K562 (cell line): ENCODE data around the gene HSPH1. TPM values are rescaled to one million over a fixed set of nuclear protein-coding genes. Genes with fewer than 3 reads are reported as not detected.

Source experiments
- ATAC-seq: fragments of 200-7000 bp; cut with Tn5 transposase; 3 replicates; pipeline ENCODE4 v1.9.1; 2020; ENCODE audit warnings: moderate library complexity
- BruUV-seq: library from RNA; stranded (reverse); fragments of 400-500 nt; replicated peaks from 2 replicates; lab custom pipeline; 2021; lab: Mats Ljungman, UMichigan
- CTCF ChIA-PET: fragments of 300-600 bp; formaldehyde crosslinking; extraction: SDS; loops from one replicate; lab custom pipeline; 2021; ENCODE audit warnings: low intra/inter-chr PET ratio; lab: Yijun Ruan, JAX
- POLR2A ChIA-PET: fragments of 300-600, 350-650 bp; sonication (Branson Sonifier 250); formaldehyde crosslinking; extraction: SDS; loops from one replicate; lab custom pipeline; 2021; ENCODE audit warnings: antibody characterized with exemption, inconsistent platforms; lab: Yijun Ruan, JAX
- DNase-seq, 4 experiments: peaks; one replicate each; pipeline versions ENCODE4 v3.0.0 to v3.0.0-alpha.2; 2011 to 2018; ENCODE audit warnings: low spot score in 3 of 4, mixed read lengths in 3 of 4; ENCODE audit errors: extremely low read depth in 1 of 4
- FAIRE-seq: peaks from 2 replicates; lab custom pipeline; 2011; peaks lifted over from hg19 to GRCh38; lab: Jason Lieb, UNC
- H2AFZ ChIP-seq: 2 replicates; pipeline ENCODE4 v1.6.0; 2011; ENCODE audit warnings: low read depth, low read length, control low read depth, inconsistent platforms
- H3K27ac ChIP-seq: fragments of 200-600 bp; 3 replicates; pipeline ENCODE4 v1.8.0; 2011; ENCODE audit warnings: low read depth, mild to moderate bottlenecking, control low read depth, inconsistent platforms, low read length, moderate library complexity, mixed read lengths; ENCODE audit errors: extremely low read depth
- H3K27me3 ChIP-seq, 2 experiments: fragments of 300-600 bp in 1 of 2; 2 replicates in 1 of 2; 3 replicates in 1 of 2; pipeline versions ENCODE4 v1.6.0 to v1.8.0; 2011; ENCODE audit warnings: inconsistent platforms in 2 of 2, low read length in 2 of 2, mild to moderate bottlenecking in 1 of 2, mixed read lengths in 1 of 2, moderate library complexity in 1 of 2; ENCODE audit not compliant: control insufficient read depth in 2 of 2, insufficient read depth in 2 of 2
- H3K36me3 ChIP-seq: fragments of 300-600 bp; 3 replicates; pipeline ENCODE4 v1.8.0; 2011; ENCODE audit warnings: mild to moderate bottlenecking, low read length, inconsistent platforms; ENCODE audit not compliant: control insufficient read depth, insufficient read depth
- H3K4me1 ChIP-seq, 2 experiments: fragments of 200-600 bp in 1 of 2; replicated peaks in 1 of 2; 2 replicates in 1 of 2; 3 replicates in 1 of 2; pipeline versions ENCODE4 v1.5.1 to v1.8.0; 2011; ENCODE audit warnings: inconsistent platforms in 2 of 2, low read length in 2 of 2, mild to moderate bottlenecking in 1 of 2, mixed read lengths in 1 of 2, moderate library complexity in 1 of 2; ENCODE audit not compliant: control insufficient read depth in 2 of 2, insufficient read depth in 2 of 2
- H3K4me2 ChIP-seq: 2 replicates; pipeline ENCODE4 v1.6.1; 2011; ENCODE audit warnings: low read length, control low read depth, inconsistent platforms, mixed read lengths; ENCODE audit not compliant: insufficient read depth
- H3K4me3 ChIP-seq: fragments of 200-600 bp; sonication (generic), shearing (Covaris generic); 2 replicates; pipeline ENCODE4 v1.5.1; 2016; ENCODE audit warnings: control low read depth, inconsistent platforms
- H3K79me2 ChIP-seq: fragments of 200-600 bp; 3 replicates; pipeline ENCODE4 v1.8.0; 2011; ENCODE audit warnings: low read length, inconsistent platforms; ENCODE audit not compliant: control insufficient read depth, insufficient read depth
- H3K9ac ChIP-seq, 2 experiments: 2 replicates each; pipeline versions ENCODE4 v1.6.0 to v1.6.1; 2011; ENCODE audit warnings: low read depth in 2 of 2, low read length in 2 of 2, control low read depth in 1 of 2, inconsistent platforms in 1 of 2, mild to moderate bottlenecking in 1 of 2, mixed read lengths in 1 of 2; ENCODE audit not compliant: insufficient read depth in 1 of 2
- H3K9me1 ChIP-seq: one replicate; pipeline ENCODE4 v1.6.0; 2011; ENCODE audit warnings: inconsistent platforms, mild to moderate bottlenecking, low read length, moderate library complexity; ENCODE audit not compliant: control insufficient read depth, insufficient read depth
- H3K9me3 ChIP-seq: replicated peaks from 2 replicates; pipeline ENCODE4 v1.5.1; 2011; ENCODE audit warnings: low read depth, low read length, inconsistent platforms; ENCODE audit not compliant: control insufficient read depth, insufficient read depth
- H4K20me1 ChIP-seq: replicated peaks from 2 replicates; pipeline ENCODE4 v1.6.1; 2011; ENCODE audit warnings: low read length, inconsistent platforms, mixed read lengths; ENCODE audit not compliant: control insufficient read depth, insufficient read depth
- BRF1 ChIP-seq: IDR thresholded peaks from 3 replicates; pipeline ENCODE4 v1.6.1; 2011; ENCODE audit warnings: borderline replicate concordance, mild to moderate bottlenecking; ENCODE audit not compliant: insufficient read length; ENCODE audit errors: extremely low read depth
- GABPB1 ChIP-seq: sonication (generic); formaldehyde crosslinking; IDR thresholded peaks from 2 replicates; pipeline ENCODE4 v1.8.0; 2022; ENCODE audit warnings: mild to moderate bottlenecking, missing genetic modification reagents
- HDAC2 ChIP-seq: fragments of 450-650 bp; IDR thresholded peaks from 2 replicates; pipeline ENCODE4 v1.6.1; 2016; ENCODE audit warnings: mild to moderate bottlenecking
- HDGF ChIP-seq: fragments of 450-650 bp; IDR thresholded peaks from 2 replicates; pipeline ENCODE4 v1.6.1; 2016
- KAT7 ChIP-seq: sonication (generic); formaldehyde crosslinking; IDR thresholded peaks from 2 replicates; pipeline ENCODE4 v1.8.0; 2022; ENCODE audit warnings: missing genetic modification reagents, mild to moderate bottlenecking, borderline replicate concordance
- NFIC ChIP-seq: fragments of 450-650 bp; IDR thresholded peaks from 2 replicates; pipeline ENCODE4 v1.6.1; 2017; ENCODE audit warnings: mild to moderate bottlenecking, inconsistent platforms
- NR4A1 ChIP-seq, 2 experiments: fragments of 250-450 bp in 1 of 2; fragments of 450-650 bp in 1 of 2; sonication (Bioruptor Pico) in 1 of 2; IDR thresholded peaks; 2 replicates each; pipeline versions ENCODE4 v1.4.0 to v1.6.1; 2016 to 2020; ENCODE audit warnings: mild to moderate bottlenecking in 2 of 2, missing compliant biosample characterization in 1 of 2, missing genetic modification characterization in 1 of 2, moderate library complexity in 1 of 2
- POLR2G ChIP-seq: fragments of 200-400 bp; formaldehyde crosslinking; IDR thresholded peaks from 2 replicates; pipeline ENCODE4 v1.6.1; 2017; ENCODE audit warnings: low read depth, mild to moderate bottlenecking, antibody characterized with exemption, low read length, moderate library complexity
- RAD21 ChIP-seq, 2 experiments: fragments of 250-450 bp in 1 of 2; fragments of 450-650 bp in 1 of 2; sonication (Bioruptor Pico) in 1 of 2; formaldehyde crosslinking in 1 of 2; IDR thresholded peaks in 1 of 2; conservative IDR thresholded peaks in 1 of 2; 2 replicates each; pipeline versions ENCODE4 v1.4.0 to v1.8.0; 2020 to 2022; ENCODE audit warnings: mild to moderate bottlenecking in 2 of 2, moderate library complexity in 1 of 2
- RB1 ChIP-seq: fragments of 450-650 bp; IDR thresholded peaks from 2 replicates; pipeline ENCODE4 v1.6.1; 2017; ENCODE audit warnings: low read depth, mild to moderate bottlenecking
- RBBP5 ChIP-seq: fragments of 200-600 bp; sonication (generic); IDR thresholded peaks from 2 replicates; pipeline ENCODE4 v1.6.1; 2012; ENCODE audit warnings: borderline replicate concordance, mild to moderate bottlenecking, low read length, control low read depth, inconsistent platforms; ENCODE audit not compliant: insufficient read depth, poor library complexity, severe bottlenecking
- RBFOX2 ChIP-seq: fragments of 200-400 bp; formaldehyde crosslinking; IDR thresholded peaks from 2 replicates; pipeline ENCODE4 v1.6.1; 2017; ENCODE audit warnings: low read depth, mild to moderate bottlenecking, low read length, moderate library complexity
- RBM34 ChIP-seq: fragments of 200-400 bp; formaldehyde crosslinking; IDR thresholded peaks from 2 replicates; pipeline ENCODE4 v1.6.1; 2018; ENCODE audit warnings: low read length, borderline replicate concordance; ENCODE audit not compliant: insufficient read depth
- SAFB ChIP-seq: fragments of 200-400 bp; formaldehyde crosslinking; IDR thresholded peaks from 2 replicates; pipeline ENCODE4 v1.6.1; 2017; ENCODE audit warnings: low read depth, low read length, borderline replicate concordance
- SMAD1 ChIP-seq: fragments of 150-350 bp; IDR thresholded peaks from 2 replicates; pipeline ENCODE4 v1.6.1; 2014; ENCODE audit warnings: low read length, low read depth; ENCODE audit not compliant: partially characterized antibody
- ZEB2 ChIP-seq: fragments of 450-650 bp; IDR thresholded peaks from 2 replicates; pipeline ENCODE4 v1.6.1; 2016
- ZFX ChIP-seq: sonication (generic); formaldehyde crosslinking; IDR thresholded peaks from 2 replicates; pipeline ENCODE4 v1.8.0; 2022; ENCODE audit warnings: mild to moderate bottlenecking, missing genetic modification reagents, moderate library complexity
- ZKSCAN8 ChIP-seq: fragments of 200-800 bp; sonication (Bioruptor generic); IDR thresholded peaks from 2 replicates; pipeline ENCODE4 v1.6.1; 2016; ENCODE audit warnings: missing genetic modification characterization, missing compliant biosample characterization
- WGBS: fragments of 100-300 bp; shearing (Covaris generic); methylation state at CpG from one replicate; pipeline ENCODE4 v1.1.6; 2016; ENCODE audit warnings: low coverage, mixed read lengths; ENCODE audit not compliant: insufficient coverage; ENCODE audit errors: missing lambda C conversion rate; 5-methylcytosine and 5-hydroxymethylcytosine counted together
- in situ Hi-C: fragments of 300-500 bp; cut with MboI; formaldehyde crosslinking; loops from 4 replicates; pipeline ENCODE4 v1.15.0; 2018; ENCODE audit warnings: inconsistent platforms, mixed read lengths
- intact Hi-C: fragments of 100-400 bp; cut with micrococcal nuclease; formaldehyde crosslinking; loops from 2 replicates; pipeline ENCODE4 v1.14.2; 2022
- polyA plus RNA-seq, 8 experiments: library from polyadenylated mRNA; depleted of rRNA in 4 of 8; stranded (reverse) in 5 of 8; unstranded in 3 of 8; fragments of >200 nt; fragmentation: Nextera tagmentation in 2 of 8; fragmentation: Illumina TruSeq in 1 of 8; extraction: Ambion mirVana in 2 of 8; extraction: Trizol in 1 of 8; gene quantifications; 2 replicates each; pipeline versions ENCODE4 v1.2.1 to v1.2.3, GENCODE V29; 2011 to 2014; ENCODE audit warnings: inconsistent platforms in 1 of 8, missing spikeins in 1 of 8
- total RNA-seq, 7 experiments: library from RNA; depleted of rRNA in 6 of 7; stranded (reverse); fragments of >200 nt in 6 of 7; fragmentation: Illumina TruSeq in 2 of 7; extraction: Trizol in 2 of 7; gene quantifications; 2 replicates each; pipeline versions ENCODE4 v1.2.1 to v1.2.3, GENCODE V29; 2011 to 2021; ENCODE audit warnings: low replicate concordance in 1 of 7
- TF ChIP-seq, protein P1 (sequence below): IDR thresholded peaks from 2 replicates; pipeline ENCODE4 v1.6.1; 2014; ENCODE audit warnings: antibody characterized with exemption

The HSPH1 gene
- total and polyA plus RNA-seq, 9 of the 15 experiments (the other 6 are each of a cell fraction or from before 2014, with no cell fraction given) = 34.6 to 104 (median 64.7) TPM

DNA sequence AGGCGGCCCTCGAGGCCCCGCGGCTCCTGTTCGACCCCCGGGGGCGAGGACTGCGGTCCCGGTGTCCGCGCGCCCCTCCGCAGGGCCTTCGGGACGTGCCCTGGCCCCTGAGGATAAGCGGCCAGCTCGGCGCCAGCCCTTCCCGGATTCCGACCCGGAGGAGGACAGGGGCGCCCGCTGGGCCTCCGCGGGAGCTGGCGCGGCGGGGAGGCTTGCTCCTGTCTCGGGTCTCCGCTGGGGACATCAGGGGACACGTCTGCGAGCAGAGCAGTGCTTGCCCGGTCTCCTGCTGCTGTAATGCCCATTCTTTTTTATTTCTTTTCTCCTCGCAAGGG is 38.9 kb upstream of the HSPH1 start:
- POLR2A ChIA-PET = interaction anchor here (0.6 kb wide), 1 partner anchor 40 kb away, joined by 5 read pairs; no protein-coding TSS in a partner anchor
- intact Hi-C loops (loop anchor here (5.0 kb wide), 1 partner anchor 38 kb away; the partner anchor contains the start of gene HSPH1), in situ Hi-C loops (no loop called here)
- 0 out of 2 replicates have a peak, but pooled peaks cover 2% of the 10 kb centered on the region for H3K9me3 ChIP-seq
- peak overlapping the region; percentile 70; the same call in 2 of the 3 replicates for H3K27ac ChIP-seq
- DNase-seq (peak in 2 of 4 experiments; percentile 48 to 52), ATAC-seq (peak; percentile 72), FAIRE-seq (no peak)
- H3K79me2 ChIP-seq = peaks cover 5% of the 10 kb centered on the region; the same call in 2 of the 3 replicates
- H3K4me2 ChIP-seq = peak overlapping the region; percentile 72; the same call in 1 of the 2 replicates
- no TSS peak for BruUV-seq
- no peaks in the 10 kb centered on the region for H3K9me1 ChIP-seq
- no peaks in the 10 kb centered on the region for H4K20me1 ChIP-seq
- CTCF ChIA-PET = no interaction called here
- peaks cover 13 to 15% of the 10 kb centered on the region in 2 experiments; a peak in 4 of 5 replicates for H3K4me1 ChIP-seq
- peak overlapping the region; percentile 63 to 92 for H3K9ac ChIP-seq
- peak overlapping the region; percentile 63 for H3K4me3 ChIP-seq
- H3K36me3 ChIP-seq = no peaks in the 10 kb centered on the region
- H3K27me3 ChIP-seq = no peaks in the 10 kb centered on the region
- 0% methylated on average over 14 of the region's 34 CpGs for WGBS
- peak overlapping the region; percentile 76 for H2AFZ ChIP-seq
- TF ChIP-seq RAD21 (CRISPR knock-in tag; conservative IDR thresholded peaks at IDR 0.05 in 1 of 2, IDR thresholded peaks at IDR 0.05 in 1 of 2) (no peak), SMAD1 (no peak), HDAC2 (no peak), HDGF (no peak), RBM34 (no peak), RBBP5 (peak; percentile 36), NFIC (peak; percentile 33; the same call in 1 of the 2 replicates), ZFX (CRISPR knock-in tag) (peak; percentile 79), KAT7 (0 out of 2 replicates have a peak, but pooled peaks have one; percentile 27), SAFB (0 out of 2 replicates have a peak, but pooled peaks have one; percentile 7), BRF1 (no peak), ZKSCAN8 (CRISPR knock-in tag) (no peak), RBFOX2 (peak; percentile 51), ZEB2 (no peak), POLR2G (peak; percentile 75), NR4A1 (CRISPR knock-in tag; IDR thresholded peaks at IDR 0.05) (no peak), NR4A1 (tag; IDR thresholded peaks at IDR 0.05) (no peak), RB1 (0 out of 2 replicates have a peak, but pooled peaks have one; percentile 4), GABPB1 (CRISPR knock-in tag) (peak; percentile 35; the same call in 1 of the 2 replicates)
- TF ChIP-seq, protein P1, sequence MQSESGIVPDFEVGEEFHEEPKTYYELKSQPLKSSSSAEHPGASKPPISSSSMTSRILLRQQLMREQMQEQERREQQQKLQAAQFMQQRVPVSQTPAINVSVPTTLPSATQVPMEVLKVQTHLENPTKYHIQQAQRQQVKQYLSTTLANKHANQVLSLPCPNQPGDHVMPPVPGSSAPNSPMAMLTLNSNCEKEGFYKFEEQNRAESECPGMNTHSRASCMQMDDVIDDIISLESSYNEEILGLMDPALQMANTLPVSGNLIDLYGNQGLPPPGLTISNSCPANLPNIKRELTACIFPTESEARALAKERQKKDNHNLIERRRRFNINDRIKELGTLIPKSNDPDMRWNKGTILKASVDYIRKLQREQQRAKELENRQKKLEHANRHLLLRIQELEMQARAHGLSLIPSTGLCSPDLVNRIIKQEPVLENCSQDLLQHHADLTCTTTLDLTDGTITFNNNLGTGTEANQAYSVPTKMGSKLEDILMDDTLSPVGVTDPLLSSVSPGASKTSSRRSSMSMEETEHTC = no peak
